HepG2 (cell line): ENCODE data around the gene GTF2B. TPM values are rescaled to one million over a fixed set of nuclear protein-coding genes. Genes with fewer than 3 reads are reported as not detected.

Experiments used
- DZIP1 ChIP-seq: sonication (generic); formaldehyde crosslinking; IDR thresholded peaks from 2 replicates; pipeline ENCODE4 v1.5.0; 2020; ENCODE audit warnings: mild to moderate bottlenecking, missing genetic modification reagents
- ETS1 ChIP-seq: sonication (generic); formaldehyde crosslinking; IDR thresholded peaks from 2 replicates; pipeline ENCODE4 v1.4.0; 2020; ENCODE audit warnings: missing genetic modification reagents
- FIP1L1 ChIP-seq: fragments of 200-400 bp; formaldehyde crosslinking; IDR thresholded peaks from 2 replicates; pipeline ENCODE4 v1.6.1; 2018; ENCODE audit warnings: low read depth, mild to moderate bottlenecking, low read length, moderate library complexity, borderline replicate concordance; ENCODE audit not compliant: insufficient read depth
- GTF2F1 ChIP-seq: fragments of 150-350 bp; IDR thresholded peaks from 2 replicates; pipeline ENCODE4 v1.6.1; 2014; ENCODE audit warnings: low read length
- IRF1 ChIP-seq: sonication (generic); formaldehyde crosslinking; IDR thresholded peaks from 2 replicates; pipeline ENCODE4 v1.4.0; 2020; ENCODE audit warnings: low read depth, mild to moderate bottlenecking, missing genetic modification reagents
- LBX2 ChIP-seq: sonication (generic); formaldehyde crosslinking; IDR thresholded peaks from 2 replicates; pipeline ENCODE4 v1.5.0; 2020; ENCODE audit warnings: missing genetic modification reagents, mild to moderate bottlenecking, borderline replicate concordance
- MBNL3 ChIP-seq: fragments of 250-450 bp; sonication (Bioruptor Pico); conservative IDR thresholded peaks from 2 replicates; pipeline ENCODE4 v1.8.0; 2022; ENCODE audit warnings: mild to moderate bottlenecking, inconsistent platforms
- RNF219 ChIP-seq: sonication (generic); formaldehyde crosslinking; IDR thresholded peaks from 2 replicates; pipeline ENCODE4 v1.5.0; 2020; ENCODE audit warnings: mild to moderate bottlenecking, missing genetic modification reagents
- SMARCE1 ChIP-seq: fragments of 450-650 bp; IDR thresholded peaks from 2 replicates; pipeline ENCODE4 v1.6.1; 2017; ENCODE audit warnings: borderline replicate concordance
- TCF7L2 ChIP-seq: IDR thresholded peaks from 2 replicates; pipeline ENCODE4 v1.6.1; 2011; ENCODE audit warnings: mild to moderate bottlenecking, low read depth, low read length, moderate library complexity
- ZBTB37 ChIP-seq: sonication (generic); formaldehyde crosslinking; IDR thresholded peaks from 2 replicates; pipeline ENCODE4 v1.4.0; 2020; ENCODE audit warnings: mild to moderate bottlenecking, missing genetic modification reagents
- ZBTB7A ChIP-seq: sonication (generic); formaldehyde crosslinking; IDR thresholded peaks from 2 replicates; pipeline ENCODE4 v1.8.0; 2022; ENCODE audit warnings: mild to moderate bottlenecking, missing genetic modification reagents
- ZC3H13 ChIP-seq: sonication (generic); formaldehyde crosslinking; IDR thresholded peaks from 2 replicates; pipeline ENCODE4 v1.8.1; 2023; ENCODE audit warnings: mild to moderate bottlenecking, missing genetic modification reagents, moderate library complexity
- ZFP41 ChIP-seq: sonication (generic); formaldehyde crosslinking; IDR thresholded peaks from 2 replicates; pipeline ENCODE4 v1.4.0; 2020; ENCODE audit warnings: mild to moderate bottlenecking, missing genetic modification reagents, borderline replicate concordance
- ZFY ChIP-seq: sonication (generic); formaldehyde crosslinking; IDR thresholded peaks from 2 replicates; pipeline ENCODE4 v1.4.0; 2020; ENCODE audit warnings: missing genetic modification reagents
- ZNF275 ChIP-seq: sonication (generic); formaldehyde crosslinking; IDR thresholded peaks from 2 replicates; pipeline ENCODE4 v1.8.0; 2022; ENCODE audit warnings: missing genetic modification reagents, mild to moderate bottlenecking, inconsistent platforms, borderline replicate concordance
- ZNF792 ChIP-seq: IDR thresholded peaks from 2 replicates; pipeline ENCODE4 v1.6.1; 2016
- ZSCAN25 ChIP-seq: sonication (generic); formaldehyde crosslinking; IDR thresholded peaks from 2 replicates; pipeline ENCODE4 v1.8.0; 2022; ENCODE audit warnings: mild to moderate bottlenecking, missing genetic modification reagents
- polyA plus RNA-seq, 8 experiments: library from polyadenylated mRNA; depleted of rRNA in 3 of 8; stranded (reverse) in 7 of 8; unstranded in 1 of 8; fragments of >200 nt; fragmentation: Illumina TruSeq in 4 of 8; extraction: Trizol in 4 of 8; gene quantifications; 2 replicates each; pipeline versions ENCODE4 v1.2.1 to v1.2.3, GENCODE V29; 2011 to 2016; ENCODE audit warnings: low read depth in 4 of 8, missing spikeins in 1 of 8, mixed read lengths in 1 of 8; ENCODE audit not compliant: insufficient read depth in 1 of 8
- total RNA-seq, 5 experiments: library from RNA; depleted of rRNA; stranded (reverse); fragments of >200 nt; fragmentation: Illumina TruSeq; extraction: Trizol; gene quantifications; 2 replicates each; pipeline ENCODE4 v1.2.3, GENCODE V29; 2016; ENCODE audit warnings: low read depth in 1 of 5

The GTF2B gene
- total and polyA plus RNA-seq, 2 of the 13 experiments (the other 11 are each of a cell fraction or from before 2014, with no cell fraction given), result 31.5 to 43.4 TPM

- no peak for TF ChIP-seq ZSCAN25
- no peak for TF ChIP-seq LBX2 (CRISPR knock-in tag)
- no peak for TF ChIP-seq DZIP1
- TF ChIP-seq ZNF792, result no peak
- no peak for TF ChIP-seq ETS1 (CRISPR knock-in tag)
- TF ChIP-seq ZFY (CRISPR knock-in tag), result 0 out of 2 replicates have a peak, but pooled peaks have one; percentile 15
- no peak for TF ChIP-seq RNF219
- TF ChIP-seq IRF1 (CRISPR knock-in tag), result no peak
- TF ChIP-seq ZC3H13 (CRISPR knock-in tag), result no peak
- TF ChIP-seq TCF7L2, result no peak
- no peak for TF ChIP-seq ZBTB37
- TF ChIP-seq ZNF275 (CRISPR knock-in tag), result no peak
- no peak for TF ChIP-seq ZBTB7A (CRISPR knock-in tag)
- TF ChIP-seq GTF2F1, result no peak
- no peak for TF ChIP-seq MBNL3 (CRISPR knock-in tag)
- no peak for TF ChIP-seq SMARCE1
- TF ChIP-seq FIP1L1, result no peak
- TF ChIP-seq ZFP41 (CRISPR knock-in tag), result no peak
Measured at GRCh38 chr1:88920845-88921244, 29.5 kb upstream of the GTF2B start (continued).
